ENCODE results near the gene GLTPD2.

The GLTPD2 gene

DNA sequence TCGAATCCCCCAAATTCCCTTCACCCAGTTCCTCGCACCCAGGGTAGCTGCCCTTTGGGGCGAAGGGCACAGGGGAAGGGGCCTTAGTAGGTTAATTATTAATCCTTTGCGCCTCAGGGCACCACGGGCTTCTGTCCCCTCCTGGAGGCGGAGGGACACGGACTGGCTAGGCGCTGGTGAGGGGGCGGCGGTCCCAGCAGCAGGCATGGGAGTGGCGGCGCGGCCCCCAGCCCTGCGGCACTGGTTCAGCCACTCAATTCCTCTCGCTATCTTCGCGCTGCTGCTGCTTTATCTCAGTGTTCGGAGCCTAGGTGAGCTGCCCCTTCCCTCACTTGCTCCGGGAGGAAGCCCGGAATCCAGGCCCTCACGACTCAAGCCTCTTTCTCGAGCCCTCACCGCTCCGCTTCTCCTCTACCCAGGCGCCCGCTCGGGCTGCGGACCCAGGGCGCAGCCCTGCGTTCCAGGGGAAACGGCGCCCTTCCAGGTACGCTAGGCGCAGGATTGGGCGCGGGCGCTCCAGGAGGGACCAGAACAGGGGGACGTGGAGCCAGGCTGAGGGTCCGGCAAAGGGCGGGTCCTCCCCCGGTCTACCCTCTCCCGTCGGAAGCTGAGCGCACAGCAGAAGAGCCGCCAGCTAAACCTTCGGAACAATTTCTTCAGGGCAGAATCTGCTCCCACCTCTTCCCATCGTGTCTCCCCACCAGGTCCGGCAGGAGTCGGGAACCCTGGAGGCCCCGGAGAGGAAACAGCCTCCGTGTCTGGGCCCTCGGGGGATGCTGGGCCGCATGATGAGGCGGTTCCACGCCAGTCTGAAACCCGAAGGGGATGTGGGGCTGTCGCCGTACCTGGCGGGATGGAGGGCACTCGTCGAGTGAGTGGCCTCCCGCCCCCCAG is at the start of gene GLTPD2:
Gene GLTPD2, plus strand, starts transcription at position 158 of the 894 bp plus-strand sequence. Its CDS starts 48 bp downstream, at position 206.
- no peak for FAIRE-seq

DNA sequence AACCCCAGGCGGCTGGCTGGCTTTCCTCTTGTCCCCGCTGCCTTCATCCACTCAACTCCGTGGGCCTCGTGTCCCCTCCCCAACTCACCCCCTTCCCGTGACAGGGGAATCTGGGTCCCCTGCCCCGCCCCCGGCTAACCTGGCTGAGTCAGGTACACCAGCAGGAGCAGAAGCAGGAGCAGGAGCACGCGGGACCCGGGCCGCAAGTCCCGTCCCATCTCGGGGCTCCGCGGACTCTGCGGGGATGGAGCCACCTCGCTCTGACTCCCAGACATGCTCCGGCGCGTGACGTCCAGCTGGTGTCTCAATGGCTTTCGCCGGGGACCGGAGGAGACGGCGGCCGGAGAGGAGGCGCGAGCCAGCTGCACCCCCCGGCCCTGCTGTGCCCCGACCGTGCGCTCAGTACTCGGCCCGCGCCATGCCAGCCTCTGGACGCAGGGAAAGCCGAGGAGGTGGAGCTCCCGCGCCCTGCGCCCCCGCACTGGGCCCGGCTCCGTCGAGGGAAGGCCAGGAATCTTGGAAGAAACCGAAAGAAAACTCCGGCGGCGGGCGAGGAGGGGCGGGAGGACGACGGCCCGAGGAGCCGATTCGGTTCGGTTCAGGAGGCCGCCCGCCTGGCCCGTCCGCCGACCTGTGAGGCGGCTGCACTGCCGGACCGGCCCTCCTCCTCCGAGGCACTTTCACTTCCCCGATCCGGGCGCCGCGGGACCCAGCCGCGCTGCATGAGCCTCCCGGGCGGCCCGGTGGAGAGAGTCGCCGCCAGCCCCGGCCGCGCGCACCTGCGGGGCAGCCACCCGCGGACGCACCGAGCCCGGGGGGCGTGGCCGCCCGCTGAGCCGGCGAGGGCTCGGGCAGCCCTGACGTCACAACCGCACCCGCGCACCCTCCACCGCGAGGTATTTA is 49.4 kb upstream of the GLTPD2 start, which contains the start of the genes CXCL16 and ZMYND15:
Gene CXCL16, minus strand, starts transcription at position 807 of the 903 bp plus-strand sequence. Its CDS starts 589 bp downstream, at position 218.
Gene ZMYND15, plus strand, starts transcription at position 712 of the 903 bp plus-strand sequence. CDS start 716 bp downstream, outside the sequence.
- DNase-seq (ENCODE audit: insufficient read length, low spot score) (peak; percentile 46), FAIRE-seq (peak; percentile 68)

More for the DNA sequence above, at the start of gene GLTPD2:
- no peak for DNase-seq (ENCODE audit: insufficient read length, low spot score)

DNA sequence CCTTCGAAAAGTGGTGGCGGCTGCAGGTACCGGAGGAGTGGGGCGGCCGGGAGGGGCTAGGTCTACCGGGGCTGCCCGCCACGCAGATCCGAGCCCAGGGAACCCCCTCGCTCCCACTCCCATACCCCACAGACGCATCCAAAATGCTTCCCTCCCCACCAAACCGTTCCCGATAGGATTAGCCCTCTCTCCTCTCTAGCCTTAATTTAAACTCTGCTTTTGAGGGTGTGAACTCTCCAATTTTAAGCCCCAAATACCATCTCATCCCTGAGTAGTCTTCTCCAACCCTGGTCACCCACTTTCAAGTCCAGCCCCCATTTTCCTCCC is 48.8 kb upstream of the GLTPD2 start:
- DNase-seq (ENCODE audit: insufficient read length, low spot score) = no peak
- FAIRE-seq = no peak

DNA sequence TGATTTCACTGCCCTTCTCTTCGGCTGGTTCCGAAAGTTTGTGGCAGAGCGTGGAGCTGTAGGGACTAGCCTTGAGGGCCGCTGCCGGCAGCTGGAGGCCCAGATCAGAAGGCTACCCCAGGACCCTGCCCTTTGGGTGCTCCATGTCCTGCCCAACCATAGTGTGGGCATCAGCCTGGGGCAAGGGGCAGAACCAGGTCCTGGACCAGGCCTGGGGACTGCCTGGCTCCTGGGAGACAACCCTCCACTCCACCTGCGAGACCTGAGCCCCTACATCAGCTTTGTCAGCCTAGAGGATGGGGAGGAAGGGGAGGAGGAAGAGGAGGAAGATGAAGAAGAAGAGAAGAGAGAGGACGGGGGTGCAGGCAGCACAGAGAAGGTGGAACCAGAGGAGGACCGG is 48.2 kb upstream of the GLTPD2 start:
- FAIRE-seq = no peak
- no peak for DNase-seq (ENCODE audit: insufficient read length, low spot score)

GRCh38 chr17:4741544-4741943 is 47.2 kb upstream of the GLTPD2 start:
- no peak for FAIRE-seq
- DNase-seq (ENCODE audit: insufficient read length, low spot score) = no peak

DNA sequence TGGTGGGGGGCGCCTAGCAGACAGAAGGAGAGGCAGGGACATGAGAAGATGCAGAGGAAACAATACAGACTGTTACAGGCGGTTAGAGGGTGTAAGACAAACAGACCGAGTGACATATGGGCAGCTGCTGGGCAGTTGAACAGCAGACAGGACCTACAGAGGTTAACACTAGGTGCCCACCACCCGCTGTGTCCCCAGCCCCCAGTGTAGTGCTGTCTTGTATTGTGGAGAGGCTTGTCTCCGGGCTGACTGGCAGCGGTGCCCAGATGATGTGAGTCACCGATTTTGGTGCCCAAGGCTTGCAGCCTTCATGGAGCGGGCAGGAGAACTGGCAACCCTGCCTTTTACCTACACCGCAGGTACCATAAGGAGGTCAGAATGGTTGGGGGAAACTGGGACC is 46.6 kb upstream of the GLTPD2 start:
- DNase-seq (ENCODE audit: insufficient read length, low spot score) = no peak
- no peak for FAIRE-seq

GRCh38 chr17:4742629-4743028 is 46.1 kb upstream of the GLTPD2 start:
- no peak for FAIRE-seq

GRCh38 chr17:4743216-4743615 is 45.5 kb upstream of the GLTPD2 start:
- DNase-seq (ENCODE audit: insufficient read length, low spot score) (no peak), FAIRE-seq (no peak)

More at GRCh38 chr17:4742629-4743028, 46.1 kb upstream of the GLTPD2 start:
- no peak for DNase-seq (ENCODE audit: insufficient read length, low spot score)

DNA sequence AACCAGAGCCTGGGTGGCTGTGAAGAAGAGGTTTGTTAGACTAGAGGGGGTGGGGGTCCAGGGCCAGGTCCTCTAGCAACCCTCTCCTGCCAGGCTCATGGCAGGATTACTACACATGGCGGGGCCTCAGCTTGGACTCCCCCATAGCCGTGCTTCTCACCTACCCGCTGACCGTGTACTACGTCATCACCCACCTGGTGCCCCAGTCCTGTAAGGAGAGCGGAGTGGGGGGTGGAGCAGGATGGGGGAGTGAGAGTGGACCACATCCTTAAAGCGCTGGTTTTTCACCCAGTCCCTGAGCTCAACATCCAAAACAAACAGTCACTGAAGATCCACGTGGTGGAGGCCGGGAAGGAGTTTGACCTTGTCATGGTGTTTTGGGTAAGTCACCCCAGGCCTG is 44.9 kb upstream of the GLTPD2 start:
- FAIRE-seq = no peak

DNA sequence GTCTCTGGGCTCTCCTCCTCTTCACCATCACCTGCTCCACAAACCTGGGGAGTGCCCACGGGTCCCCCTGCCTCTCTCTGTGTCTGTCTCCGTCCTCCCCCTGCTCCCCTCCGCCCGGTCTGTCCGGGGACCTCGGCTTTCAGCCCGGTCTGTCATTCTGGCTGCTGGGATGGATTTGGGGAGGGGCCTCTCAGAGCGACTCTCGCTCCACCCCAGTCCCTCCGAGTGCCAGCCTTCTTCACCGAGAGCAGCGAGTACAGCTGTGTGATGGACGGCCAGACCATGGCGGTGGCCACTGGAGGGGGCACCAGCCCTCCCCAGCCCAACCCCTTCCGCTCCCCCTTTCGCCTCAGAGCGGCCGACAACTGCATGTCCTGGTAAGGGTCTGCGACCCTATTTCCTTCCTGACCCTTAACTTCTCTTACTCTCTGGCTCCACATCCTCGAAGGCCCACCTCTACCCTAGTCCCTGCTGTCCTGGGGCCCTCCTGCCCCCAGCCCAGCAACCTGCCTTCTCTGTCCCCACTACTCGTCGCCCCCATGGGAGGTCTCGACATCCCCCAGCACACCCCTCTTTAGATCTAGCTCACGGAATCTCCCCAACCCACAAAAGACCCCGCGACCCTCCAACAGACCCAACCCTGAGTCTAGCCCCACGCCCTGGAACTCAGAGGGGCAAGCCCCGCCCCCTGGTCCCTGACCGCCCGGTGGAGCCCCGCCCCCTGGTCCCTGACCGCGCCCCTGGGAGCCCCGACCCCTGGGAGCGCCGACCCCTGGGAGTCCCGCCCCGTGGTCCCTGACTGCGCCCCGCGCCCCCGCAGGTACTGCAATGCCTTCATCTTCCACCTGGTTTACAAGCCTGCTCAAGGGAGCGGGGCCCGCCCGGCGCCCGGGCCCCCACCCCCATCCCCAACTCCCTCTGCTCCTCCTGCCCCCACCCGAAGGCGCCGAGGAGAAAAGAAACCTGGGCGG is 43.5 kb upstream of the GLTPD2 start:
- DNase-seq (ENCODE audit: insufficient read length, low spot score) (no peak), FAIRE-seq (no peak)

More for the DNA sequence above, 44.9 kb upstream of the GLTPD2 start:
- DNase-seq (ENCODE audit: insufficient read length, low spot score) = no peak

DNA sequence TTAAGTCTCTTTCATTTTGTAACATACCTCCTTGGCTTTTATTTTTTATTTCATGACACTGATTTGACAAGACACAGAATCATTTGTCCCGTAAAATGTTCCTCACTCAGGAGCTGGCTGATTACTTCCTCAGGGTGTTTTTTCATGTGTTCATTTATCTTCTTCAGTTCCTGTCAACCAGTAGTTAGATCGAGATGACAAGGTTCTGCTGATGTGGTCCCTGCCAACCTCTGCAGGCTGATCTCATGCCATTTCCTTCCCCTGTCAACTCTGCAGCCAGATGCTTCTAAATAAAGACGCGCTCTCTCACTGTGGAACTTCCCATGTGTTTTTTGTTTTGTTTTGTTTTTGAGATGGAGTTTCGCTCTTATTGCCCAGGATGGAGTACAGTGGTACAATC is 40.9 kb upstream of the GLTPD2 start:
- no peak for FAIRE-seq
- no peak for DNase-seq (ENCODE audit: insufficient read length, low spot score)

DNA sequence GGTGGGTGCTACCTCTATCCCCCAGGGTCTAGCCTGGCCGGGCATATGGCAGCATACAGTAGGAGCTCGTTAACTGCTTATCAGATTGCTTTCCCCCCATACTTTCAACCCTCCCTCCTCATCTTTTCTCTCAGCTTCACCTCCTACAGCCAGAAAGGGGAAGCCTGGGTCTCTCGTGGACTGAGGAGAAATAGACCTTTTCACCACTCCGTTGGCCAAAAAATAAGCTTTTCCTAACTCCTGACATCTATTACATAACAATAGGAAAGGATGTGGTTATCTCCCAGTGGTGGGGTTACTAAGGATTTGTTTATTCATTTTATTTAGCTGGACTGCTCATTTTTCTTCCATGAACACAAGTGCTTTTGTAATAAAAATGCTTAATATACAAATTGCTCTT is 40.1 kb upstream of the GLTPD2 start:
- FAIRE-seq (no peak), DNase-seq (ENCODE audit: insufficient read length, low spot score) (no peak)

DNA sequence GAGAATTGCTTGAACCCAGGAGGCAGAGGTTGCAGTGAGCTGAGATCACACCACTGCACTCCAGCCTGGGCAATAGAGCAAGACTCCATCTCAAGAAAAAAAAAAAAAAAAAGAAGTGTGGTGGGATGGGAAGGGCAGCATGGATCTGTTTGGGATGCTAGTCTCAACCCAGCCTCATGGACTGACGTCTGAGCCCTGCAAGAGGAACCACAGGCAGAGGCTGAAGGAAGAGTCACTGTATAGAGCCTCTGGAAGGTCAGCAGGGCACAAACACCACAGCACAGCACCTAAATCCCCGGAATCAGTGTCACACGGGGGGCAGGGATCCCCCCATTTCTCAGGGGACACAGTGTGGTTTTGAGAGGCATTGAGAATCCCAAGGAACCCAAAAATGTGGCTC is 38.2 kb upstream of the GLTPD2 start:
- no peak for FAIRE-seq
- DNase-seq (ENCODE audit: insufficient read length, low spot score) = no peak

- DNase-seq (ENCODE audit: insufficient read length, low spot score) (no peak), FAIRE-seq (no peak)
Measured at GRCh38 chr17:4751932-4752331, 36.8 kb upstream of the GLTPD2 start.

- FAIRE-seq (no peak), DNase-seq (ENCODE audit: insufficient read length, low spot score) (no peak)
Measured at GRCh38 chr17:4753392-4753791, 35.4 kb upstream of the GLTPD2 start.

DNA sequence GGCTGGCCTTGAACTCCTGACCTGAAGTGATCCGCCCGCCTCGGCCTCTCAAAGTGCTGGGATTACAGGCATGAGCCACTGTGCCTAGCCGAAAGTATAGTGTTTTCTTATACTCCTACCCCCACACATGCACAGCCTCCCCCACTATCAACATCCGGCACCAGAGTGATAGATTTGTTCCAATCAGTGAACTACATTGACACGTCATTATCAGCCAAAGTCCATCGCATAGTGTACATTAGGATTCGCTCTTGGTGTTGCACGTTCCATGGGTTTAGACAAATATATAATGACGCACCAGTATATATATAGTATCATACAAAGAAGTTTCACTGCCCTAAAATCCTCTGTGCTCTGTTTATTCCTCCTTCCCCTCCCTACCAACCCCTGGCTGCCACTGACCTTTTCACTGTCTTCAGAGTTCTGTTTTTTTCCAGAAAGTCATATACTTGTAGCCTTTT is 29.0 kb upstream of the GLTPD2 start:
- DNase-seq (ENCODE audit: insufficient read length, low spot score) (no peak), FAIRE-seq (no peak)

GRCh38 chr17:4764595-4764994 is 24.2 kb upstream of the GLTPD2 start:
- FAIRE-seq = no peak

DNA sequence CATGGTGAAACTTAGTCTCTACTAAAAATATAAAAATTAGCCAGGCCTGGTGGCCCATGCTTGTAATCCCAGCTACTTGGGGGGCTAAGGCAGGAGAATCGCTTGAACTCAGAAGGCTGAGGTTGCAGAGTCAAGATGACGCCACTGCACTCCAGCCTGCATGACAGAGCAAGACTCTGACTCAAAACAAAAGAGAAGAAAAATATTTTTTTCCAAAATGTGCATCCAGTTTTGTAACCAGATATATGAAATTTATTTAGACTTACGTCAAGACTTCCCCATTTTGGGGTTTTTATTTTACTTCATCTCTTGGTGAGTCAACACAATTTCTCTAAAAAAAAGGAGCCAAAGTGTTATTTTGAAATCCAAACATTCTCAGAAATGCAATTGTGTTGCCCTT is 22.6 kb upstream of the GLTPD2 start:
- DNase-seq (ENCODE audit: insufficient read length, low spot score) (no peak), FAIRE-seq (no peak)

More at GRCh38 chr17:4764595-4764994, 24.2 kb upstream of the GLTPD2 start:
- DNase-seq (ENCODE audit: insufficient read length, low spot score) = no peak

- no peak for FAIRE-seq
- no peak for DNase-seq (ENCODE audit: insufficient read length, low spot score)
Measured at GRCh38 chr17:4766723-4767122, 22.0 kb upstream of the GLTPD2 start.

DNA sequence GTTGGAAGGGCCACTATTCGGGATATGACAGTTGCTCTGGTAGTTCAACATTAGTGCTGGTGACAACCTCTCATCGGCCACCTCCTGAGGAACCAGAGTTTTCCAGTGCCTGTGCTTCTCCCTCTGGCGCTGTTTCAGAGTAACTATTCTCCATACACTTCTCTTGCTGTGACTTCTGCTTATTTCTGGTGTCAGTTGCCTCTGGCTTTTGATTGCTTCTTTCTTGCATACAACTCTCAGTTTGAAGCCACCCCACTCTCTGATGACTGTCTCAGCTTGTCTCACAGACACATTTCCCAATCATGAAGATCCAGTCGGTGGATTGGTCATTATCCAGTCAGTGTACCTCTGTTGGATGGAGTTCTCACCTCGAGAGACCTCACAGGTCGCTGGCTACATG is 20.5 kb upstream of the GLTPD2 start:
- FAIRE-seq = no peak
- no peak for DNase-seq (ENCODE audit: insufficient read length, low spot score)

All from HTR-8/SVneo (cell line).